HUES48 (cell line): Measurements from ENCODE around the gene SETD1B.
A peak's percentile ranks its signal among the peaks of the same experiment; 100 is the strongest.
"Not testable (repeated sequence)": the region's sequence is repeated elsewhere in the genome, so short reads cannot be mapped to it uniquely, and the experiment has no call there.

ENCODE experiments used
- H3K27ac ChIP-seq: one replicate; pipeline ENCODE4 v1.7.0; 2013; ENCODE audit warnings: low read depth, low read length, inconsistent platforms
- H3K27me3 ChIP-seq: 2 replicates; pipeline ENCODE4 v1.6.1; 2013; ENCODE audit warnings: mild to moderate bottlenecking, low read length; ENCODE audit not compliant: control insufficient read depth, insufficient read depth
- H3K36me3 ChIP-seq: 2 replicates; pipeline ENCODE4 v1.6.1; 2013; ENCODE audit warnings: low read length; ENCODE audit not compliant: control insufficient read depth, insufficient read depth
- H3K4me1 ChIP-seq: 2 replicates; pipeline ENCODE4 v1.6.1; 2013; ENCODE audit warnings: mild to moderate bottlenecking, low read length; ENCODE audit not compliant: control insufficient read depth, insufficient read depth
- H3K4me3 ChIP-seq: 2 replicates; pipeline ENCODE4 v1.5.1; 2013; ENCODE audit warnings: mild to moderate bottlenecking, low read depth, low read length
- H3K9ac ChIP-seq: 2 replicates; pipeline ENCODE4 v1.6.1; 2013; ENCODE audit warnings: mild to moderate bottlenecking, low read depth, low read length, moderate library complexity
- H3K9me3 ChIP-seq: 2 replicates; pipeline ENCODE4 v1.6.1; 2013; ENCODE audit warnings: low read length; ENCODE audit not compliant: control insufficient read depth, insufficient read depth

SETD1B gene

GRCh38 chr12:121790785-121791184, 13.0 kb upstream of the SETD1B start:
- not testable (repeated sequence) for H3K27me3 ChIP-seq, H3K9me3 ChIP-seq, H3K9ac ChIP-seq, H3K4me3 ChIP-seq, H3K27ac ChIP-seq, H3K36me3 ChIP-seq
- H3K4me1 ChIP-seq, result peaks cover 17% of the 10 kb centered on the region

GRCh38 chr12:121791671-121792551, 11.9 kb upstream of the SETD1B start:
- Histone ChIP-seq H3K9me3 (no peaks in the 10 kb centered on the region), H3K27ac (no peak overlapping the region), H3K4me3 (peak overlapping the region; percentile 68; the same call in 1 of the 2 replicates), H3K36me3 (peaks cover 15% of the 10 kb centered on the region), H3K27me3 (no peaks in the 10 kb centered on the region), H3K4me1 (peaks cover 19% of the 10 kb centered on the region), H3K9ac (no peak overlapping the region)

- H3K27ac ChIP-seq, result no peak overlapping the region
- H3K4me1 ChIP-seq, result peaks cover 28% of the 10 kb centered on the region
Observed at GRCh38 chr12:121792607-121793439, 11.0 kb upstream of the SETD1B start.

GRCh38 chr12:121793440-121793837, 10.4 kb upstream of the SETD1B start, which contains the start of gene RHOF:
Gene RHOF, minus strand, starts transcription at chr12:121793688. Its CDS starts 55 bp downstream, at chr12:121793633.
- Histone ChIP-seq H3K4me1 (peaks cover 34% of the 10 kb centered on the region), H3K4me3 (peak within 1 kb of the TSS; percentile 68), H3K27me3 (no peaks in the 10 kb centered on the region), H3K36me3 (peaks cover 17% of the 10 kb centered on the region), H3K9ac (peak within 1 kb of the TSS; percentile 59; the same call in 1 of the 2 replicates), H3K9me3 (no peaks in the 10 kb centered on the region), H3K27ac (peak within 1 kb of the TSS; percentile 65)

More at GRCh38 chr12:121792607-121793439, 11.0 kb upstream of the SETD1B start:
- Histone ChIP-seq H3K9ac (peak overlapping the region; percentile 34; the same call in 1 of the 2 replicates), H3K9me3 (no peaks in the 10 kb centered on the region), H3K27me3 (no peaks in the 10 kb centered on the region), H3K36me3 (peaks cover 12% of the 10 kb centered on the region), H3K4me3 (peak overlapping the region; percentile 68)

GRCh38 chr12:121793838-121794533, 9.8 kb upstream of the SETD1B start:
- Histone ChIP-seq H3K36me3 (peaks cover 22% of the 10 kb centered on the region), H3K27me3 (no peaks in the 10 kb centered on the region), H3K4me1 (peaks cover 39% of the 10 kb centered on the region), H3K9me3 (no peaks in the 10 kb centered on the region), H3K9ac (peak overlapping the region; percentile 59; the same call in 1 of the 2 replicates), H3K27ac (peak overlapping the region; percentile 65), H3K4me3 (peak overlapping the region; percentile 68)

- H3K36me3 ChIP-seq, result peaks cover 24% of the 10 kb centered on the region
- peak overlapping the region; percentile 68; the same call in 1 of the 2 replicates for H3K4me3 ChIP-seq
- H3K9ac ChIP-seq, result no peak overlapping the region
- H3K27ac ChIP-seq, result peak overlapping the region; percentile 65
- H3K4me1 ChIP-seq, result peaks cover 44% of the 10 kb centered on the region
- H3K27me3 ChIP-seq, result no peaks in the 10 kb centered on the region
- H3K9me3 ChIP-seq, result no peaks in the 10 kb centered on the region
Observed at GRCh38 chr12:121794534-121795033, 9.2 kb upstream of the SETD1B start.

- Histone ChIP-seq H3K27ac (peak overlapping the region; percentile 65), H3K4me3 (peak overlapping the region; percentile 68; the same call in 1 of the 2 replicates), H3K9ac (no peak overlapping the region), H3K36me3 (peaks cover 24% of the 10 kb centered on the region), H3K27me3 (no peaks in the 10 kb centered on the region), H3K9me3 (no peaks in the 10 kb centered on the region), H3K4me1 (peaks cover 41% of the 10 kb centered on the region)
Observed at GRCh38 chr12:121795034-121795968, 8.5 kb upstream of the SETD1B start.

- no peaks in the 10 kb centered on the region for H3K9me3 ChIP-seq
- H3K4me3 ChIP-seq, result peak overlapping the region; percentile 4; the same call in 1 of the 2 replicates
- H3K4me1 ChIP-seq, result peaks cover 40% of the 10 kb centered on the region
- peaks cover 24% of the 10 kb centered on the region for H3K36me3 ChIP-seq
- no peaks in the 10 kb centered on the region for H3K27me3 ChIP-seq
- H3K9ac ChIP-seq, result no peak overlapping the region
- peak overlapping the region; percentile 25 for H3K27ac ChIP-seq
Observed at GRCh38 chr12:121796855-121797751, 6.7 kb upstream of the SETD1B start.
